Measurements from ENCODE around the gene KPNB1. TPM values are rescaled to one million over a fixed set of nuclear protein-coding genes. Genes with fewer than 3 reads are reported as not detected.

Gene KPNB1
- total RNA-seq, 1 donor from 2014 or later = 642 TPM

DNA sequence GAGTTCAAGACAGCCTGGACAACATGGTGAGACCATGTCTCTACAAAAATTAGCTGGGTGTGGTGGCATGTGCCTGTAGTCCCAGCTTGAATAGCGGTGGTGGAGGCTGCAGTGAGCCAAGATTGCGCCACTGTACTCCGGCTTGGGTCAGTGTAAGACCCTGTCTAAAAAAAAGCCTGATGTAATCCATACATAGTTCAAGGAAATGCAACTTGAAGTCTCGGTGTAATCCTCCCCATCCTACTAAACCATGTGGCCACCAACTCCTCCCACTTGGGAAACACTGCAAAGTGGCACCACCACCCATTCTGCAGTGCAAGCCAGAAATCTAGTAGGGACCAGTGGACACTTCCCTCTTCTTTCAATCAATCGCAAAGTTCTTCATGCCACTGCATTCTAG is 5.4 kb upstream of the KPNB1 start:
- H3K27ac Mint-ChIP-seq (ENCODE audit: unreplicated experiment) = no peak overlapping the region
- DNase-seq (ENCODE audit: low read depth, low spot score) = no peak
- H3K27me3 Mint-ChIP-seq (ENCODE audit: low read depth) = peaks cover under 1% of the 10 kb centered on the region
- H3K9me3 Mint-ChIP-seq = no peaks in the 10 kb centered on the region
- H3K36me3 Mint-ChIP-seq (ENCODE audit: low read depth) = peaks cover 2% of the 10 kb centered on the region
- H3K4me3 Mint-ChIP-seq = no peak overlapping the region
- TF ChIP-seq, protein P1, sequence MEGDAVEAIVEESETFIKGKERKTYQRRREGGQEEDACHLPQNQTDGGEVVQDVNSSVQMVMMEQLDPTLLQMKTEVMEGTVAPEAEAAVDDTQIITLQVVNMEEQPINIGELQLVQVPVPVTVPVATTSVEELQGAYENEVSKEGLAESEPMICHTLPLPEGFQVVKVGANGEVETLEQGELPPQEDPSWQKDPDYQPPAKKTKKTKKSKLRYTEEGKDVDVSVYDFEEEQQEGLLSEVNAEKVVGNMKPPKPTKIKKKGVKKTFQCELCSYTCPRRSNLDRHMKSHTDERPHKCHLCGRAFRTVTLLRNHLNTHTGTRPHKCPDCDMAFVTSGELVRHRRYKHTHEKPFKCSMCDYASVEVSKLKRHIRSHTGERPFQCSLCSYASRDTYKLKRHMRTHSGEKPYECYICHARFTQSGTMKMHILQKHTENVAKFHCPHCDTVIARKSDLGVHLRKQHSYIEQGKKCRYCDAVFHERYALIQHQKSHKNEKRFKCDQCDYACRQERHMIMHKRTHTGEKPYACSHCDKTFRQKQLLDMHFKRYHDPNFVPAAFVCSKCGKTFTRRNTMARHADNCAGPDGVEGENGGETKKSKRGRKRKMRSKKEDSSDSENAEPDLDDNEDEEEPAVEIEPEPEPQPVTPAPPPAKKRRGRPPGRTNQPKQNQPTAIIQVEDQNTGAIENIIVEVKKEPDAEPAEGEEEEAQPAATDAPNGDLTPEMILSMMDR (conservative IDR thresholded peaks at IDR 0.05) = no peak
- H3K4me1 Mint-ChIP-seq = peaks cover 15% of the 10 kb centered on the region

DNA sequence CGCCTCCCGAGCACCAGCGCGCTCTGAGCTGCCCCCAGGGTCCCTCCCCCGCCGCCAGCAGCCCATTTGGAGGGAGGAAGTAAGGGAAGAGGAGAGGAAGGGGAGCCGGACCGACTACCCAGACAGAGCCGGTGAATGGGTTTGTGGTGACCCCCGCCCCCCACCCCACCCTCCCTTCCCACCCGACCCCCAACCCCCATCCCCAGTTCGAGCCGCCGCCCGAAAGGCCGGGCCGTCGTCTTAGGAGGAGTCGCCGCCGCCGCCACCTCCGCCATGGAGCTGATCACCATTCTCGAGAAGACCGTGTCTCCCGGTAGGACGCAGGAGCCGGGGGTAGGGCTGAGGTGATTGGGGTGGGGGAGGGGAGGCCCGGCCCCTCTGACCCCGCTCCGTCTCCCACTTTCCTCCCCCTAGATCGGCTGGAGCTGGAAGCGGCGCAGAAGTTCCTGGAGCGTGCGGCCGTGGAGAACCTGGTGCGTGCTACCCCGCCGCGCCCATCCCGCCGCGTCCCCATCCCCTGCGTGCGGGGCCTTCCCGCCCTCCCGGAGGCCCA is 329 bp downstream of the KPNB1 start:
- Mint-ChIP-seq H3K4me1 (peaks cover 55% of the 10 kb centered on the region), H3K27ac (ENCODE audit: unreplicated experiment) (peak overlapping the region; percentile 95), H3K4me3 (peak overlapping the region; percentile 98), H3K27me3 (ENCODE audit: low read depth) (peaks cover 4% of the 10 kb centered on the region), H3K36me3 (ENCODE audit: low read depth) (peaks cover 11% of the 10 kb centered on the region), H3K9me3 (no peaks in the 10 kb centered on the region)
- TF ChIP-seq, protein P1 (conservative IDR thresholded peaks at IDR 0.05) = no peak
- DNase-seq (ENCODE audit: low read depth, low spot score) = no peak

DNA sequence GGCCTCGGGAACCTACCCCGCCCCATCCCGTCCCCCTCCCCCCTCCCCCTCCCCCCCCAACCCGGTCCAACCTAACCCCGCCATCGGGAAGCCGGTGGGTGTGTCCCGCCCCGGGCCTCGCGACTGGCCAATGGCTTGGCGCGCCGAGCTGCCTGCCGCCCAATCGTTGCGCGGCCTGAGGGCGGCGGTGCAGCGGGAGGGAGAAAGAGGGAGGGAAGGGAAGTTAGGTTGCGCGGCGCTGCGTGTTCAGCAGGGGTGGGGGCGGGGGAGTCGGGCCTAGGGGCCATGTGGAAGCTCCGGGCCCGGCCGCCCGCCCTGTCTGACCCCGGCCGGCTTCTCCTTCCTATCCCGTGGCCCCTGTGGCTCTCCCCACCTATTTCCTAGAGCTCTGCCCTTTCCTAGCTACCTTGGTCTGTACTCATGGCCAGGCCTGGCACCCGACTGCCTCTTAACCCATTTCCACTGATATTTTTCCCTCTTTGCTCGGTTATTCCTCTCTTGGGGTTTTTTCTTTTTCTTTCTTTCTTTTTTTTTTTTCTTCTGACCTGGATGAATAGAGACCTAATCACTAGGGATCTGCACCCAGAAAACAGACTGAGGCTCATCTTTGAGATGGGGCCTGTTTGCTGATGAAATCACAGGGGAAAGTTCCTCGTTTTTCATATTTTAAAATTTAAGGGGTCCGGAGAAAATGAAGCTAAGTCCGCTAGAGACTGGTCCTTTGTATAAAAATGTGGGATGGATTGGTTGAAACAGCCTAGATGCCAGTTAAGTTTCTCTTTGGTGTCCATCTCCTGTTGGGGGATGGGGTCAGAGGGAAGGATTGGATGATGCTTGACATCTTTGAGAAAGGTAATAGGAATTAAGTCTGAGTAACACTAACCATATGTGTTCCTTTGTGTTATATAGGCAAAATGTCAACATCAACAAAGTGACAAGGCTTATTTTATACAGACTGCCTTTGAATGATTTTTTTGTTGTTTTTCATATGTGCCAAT is 1.1 kb downstream of the KPNB1 start:
- peak; percentile 88 for DNase-seq (ENCODE audit: low read depth, low spot score)

DNA sequence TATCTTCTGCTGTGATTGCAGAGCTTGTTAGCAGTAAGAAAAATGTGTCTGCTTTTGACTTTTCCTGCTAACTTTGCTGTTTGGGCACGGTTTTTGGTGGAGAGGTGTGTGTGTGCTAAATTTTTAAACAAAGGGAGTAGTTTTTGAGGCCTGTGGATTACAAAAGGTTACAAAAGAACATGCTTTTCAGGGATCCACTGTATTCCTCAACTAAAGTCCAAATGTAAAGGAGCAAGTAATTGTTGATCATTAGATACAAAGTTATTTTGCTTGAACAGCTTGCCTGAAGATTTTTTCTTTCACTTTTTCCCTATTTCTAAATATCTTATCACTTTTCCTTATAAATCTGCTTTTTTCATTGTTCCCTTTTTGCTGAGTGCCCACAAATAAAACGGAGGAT is 2.0 kb downstream of the KPNB1 start:
- TF ChIP-seq, protein P1 (conservative IDR thresholded peaks at IDR 0.05) = no peak
- no peak overlapping the region for H3K27ac Mint-ChIP-seq (ENCODE audit: unreplicated experiment)
- H3K9me3 Mint-ChIP-seq = no peaks in the 10 kb centered on the region
- no peak for DNase-seq (ENCODE audit: low read depth, low spot score)
- H3K4me3 Mint-ChIP-seq = peak overlapping the region; percentile 94
- H3K27me3 Mint-ChIP-seq (ENCODE audit: low read depth) = peaks cover 4% of the 10 kb centered on the region
- peaks cover 63% of the 10 kb centered on the region for H3K4me1 Mint-ChIP-seq
- peaks cover 20% of the 10 kb centered on the region for H3K36me3 Mint-ChIP-seq (ENCODE audit: low read depth)

More for the DNA sequence above, 1.1 kb downstream of the KPNB1 start:
- H3K9me3 Mint-ChIP-seq = no peaks in the 10 kb centered on the region
- H3K36me3 Mint-ChIP-seq (ENCODE audit: low read depth) = peaks cover 17% of the 10 kb centered on the region
- H3K27ac Mint-ChIP-seq (ENCODE audit: unreplicated experiment) = peak overlapping the region; percentile 87
- H3K4me1 Mint-ChIP-seq = peaks cover 62% of the 10 kb centered on the region
- H3K4me3 Mint-ChIP-seq = peak overlapping the region; percentile 98
- peaks cover 4% of the 10 kb centered on the region for H3K27me3 Mint-ChIP-seq (ENCODE audit: low read depth)
- TF ChIP-seq, protein P1 (conservative IDR thresholded peaks at IDR 0.05) = no peak

DNA sequence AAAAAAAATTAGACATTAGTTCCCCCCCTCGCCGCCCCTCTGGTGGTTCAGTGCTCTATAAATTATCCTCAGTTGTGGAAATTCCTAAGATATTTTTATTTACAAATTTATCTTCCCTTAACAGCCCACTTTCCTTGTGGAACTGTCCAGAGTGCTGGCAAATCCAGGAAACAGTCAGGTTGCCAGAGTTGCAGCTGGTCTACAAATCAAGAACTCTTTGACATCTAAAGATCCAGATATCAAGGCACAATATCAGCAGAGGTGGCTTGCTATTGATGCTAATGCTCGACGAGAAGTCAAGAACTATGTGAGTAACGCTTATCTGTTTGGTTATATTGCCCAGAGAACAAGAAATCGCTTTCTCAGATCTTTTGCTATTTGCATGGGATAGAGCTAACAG is 2.9 kb downstream of the KPNB1 start:
- peaks cover 63% of the 10 kb centered on the region for H3K4me1 Mint-ChIP-seq
- H3K27ac Mint-ChIP-seq (ENCODE audit: unreplicated experiment) = no peak overlapping the region
- peak overlapping the region; percentile 77 for H3K4me3 Mint-ChIP-seq
- H3K27me3 Mint-ChIP-seq (ENCODE audit: low read depth) = peaks cover 4% of the 10 kb centered on the region
- no peak for DNase-seq (ENCODE audit: low read depth, low spot score)
- H3K36me3 Mint-ChIP-seq (ENCODE audit: low read depth) = peaks cover 23% of the 10 kb centered on the region
- TF ChIP-seq, protein P1 (conservative IDR thresholded peaks at IDR 0.05) = no peak
- H3K9me3 Mint-ChIP-seq = no peaks in the 10 kb centered on the region
